ENCODE results near the gene BANP.
A peak's percentile ranks its signal among the peaks of the same experiment; 100 is the strongest.

BANP gene

GRCh38 chr16:87918338-87918737 is 32.9 kb upstream of the BANP start:
- peaks cover 12% of the 10 kb centered on the region for H3K4me1 ChIP-seq (ENCODE audit: control insufficient read depth, insufficient read depth, low read length)
- peak overlapping the region; percentile 84 for H3K4me2 ChIP-seq (ENCODE audit: low read length)
- H3K9ac ChIP-seq (ENCODE audit: low read depth, low read length), result peak overlapping the region; percentile 51
- no peaks in the 10 kb centered on the region for H3K36me3 ChIP-seq (ENCODE audit: insufficient read depth, low read length)
- peaks cover 22% of the 10 kb centered on the region for H3K27me3 ChIP-seq (ENCODE audit: control insufficient read depth, insufficient read depth, low read length)
- H3K4me3 ChIP-seq (ENCODE audit: low read length), result peak overlapping the region; percentile 62
- no peaks in the 10 kb centered on the region for H3K9me3 ChIP-seq (replicated peaks; ENCODE audit: low read length)

GRCh38 chr16:87918866-87919680 is 32.2 kb upstream of the BANP start:
- peaks cover 12% of the 10 kb centered on the region for H3K4me1 ChIP-seq (ENCODE audit: control insufficient read depth, insufficient read depth, low read length)
- H3K27me3 ChIP-seq (ENCODE audit: control insufficient read depth, insufficient read depth, low read length), result peaks cover 18% of the 10 kb centered on the region
- H3K36me3 ChIP-seq (ENCODE audit: insufficient read depth, low read length), result no peaks in the 10 kb centered on the region
- H3K9ac ChIP-seq (ENCODE audit: low read depth, low read length), result peak overlapping the region; percentile 51
- H3K4me2 ChIP-seq (ENCODE audit: low read length), result peak overlapping the region; percentile 84
- H3K9me3 ChIP-seq (replicated peaks; ENCODE audit: low read length), result no peaks in the 10 kb centered on the region
- H3K4me3 ChIP-seq (ENCODE audit: low read length), result peak overlapping the region; percentile 62

GRCh38 chr16:87919681-87919994 is 31.6 kb upstream of the BANP start:
- H3K9ac ChIP-seq (ENCODE audit: low read depth, low read length), result no peak overlapping the region
- peaks cover 24% of the 10 kb centered on the region for H3K27me3 ChIP-seq (ENCODE audit: control insufficient read depth, insufficient read depth, low read length)
- H3K4me2 ChIP-seq (ENCODE audit: low read length), result no peak overlapping the region
- no peaks in the 10 kb centered on the region for H3K36me3 ChIP-seq (ENCODE audit: insufficient read depth, low read length)
- H3K9me3 ChIP-seq (replicated peaks; ENCODE audit: low read length), result no peaks in the 10 kb centered on the region
- H3K4me1 ChIP-seq (ENCODE audit: control insufficient read depth, insufficient read depth, low read length), result peaks cover 12% of the 10 kb centered on the region
- no peak overlapping the region for H3K4me3 ChIP-seq (ENCODE audit: low read length)

- Histone ChIP-seq H3K36me3 (ENCODE audit: insufficient read depth, low read length) (no peaks in the 10 kb centered on the region), H3K27me3 (ENCODE audit: control insufficient read depth, insufficient read depth, low read length) (peaks cover 35% of the 10 kb centered on the region), H3K9ac (ENCODE audit: low read depth, low read length) (no peak overlapping the region), H3K4me2 (ENCODE audit: low read length) (no peak overlapping the region), H3K9me3 (replicated peaks; ENCODE audit: low read length) (no peaks in the 10 kb centered on the region), H3K4me3 (ENCODE audit: low read length) (no peak overlapping the region), H3K4me1 (ENCODE audit: control insufficient read depth, insufficient read depth, low read length) (peaks cover 12% of the 10 kb centered on the region)
Measured at GRCh38 chr16:87921236-87921773, 29.9 kb upstream of the BANP start.

GRCh38 chr16:87922250-87922871 is 28.9 kb upstream of the BANP start:
- Histone ChIP-seq H3K4me3 (ENCODE audit: low read length) (no peak overlapping the region), H3K9ac (ENCODE audit: low read depth, low read length) (no peak overlapping the region), H3K9me3 (replicated peaks; ENCODE audit: low read length) (no peaks in the 10 kb centered on the region), H3K4me1 (ENCODE audit: control insufficient read depth, insufficient read depth, low read length) (peaks cover 12% of the 10 kb centered on the region), H3K27me3 (ENCODE audit: control insufficient read depth, insufficient read depth, low read length) (peaks cover 43% of the 10 kb centered on the region), H3K4me2 (ENCODE audit: low read length) (no peak overlapping the region), H3K36me3 (ENCODE audit: insufficient read depth, low read length) (no peaks in the 10 kb centered on the region)

- H3K27me3 ChIP-seq (ENCODE audit: control insufficient read depth, insufficient read depth, low read length), result peaks cover 48% of the 10 kb centered on the region
- no peaks in the 10 kb centered on the region for H3K36me3 ChIP-seq (ENCODE audit: insufficient read depth, low read length)
- no peaks in the 10 kb centered on the region for H3K4me1 ChIP-seq (ENCODE audit: control insufficient read depth, insufficient read depth, low read length)
- H3K4me3 ChIP-seq (ENCODE audit: low read length), result no peak overlapping the region
- no peaks in the 10 kb centered on the region for H3K9me3 ChIP-seq (replicated peaks; ENCODE audit: low read length)
- no peak overlapping the region for H3K4me2 ChIP-seq (ENCODE audit: low read length)
- no peak overlapping the region for H3K9ac ChIP-seq (ENCODE audit: low read depth, low read length)
Measured at GRCh38 chr16:87924041-87924810, 27.0 kb upstream of the BANP start.

GRCh38 chr16:87924811-87925670 is 26.2 kb upstream of the BANP start:
- H3K9ac ChIP-seq (ENCODE audit: low read depth, low read length), result no peak overlapping the region
- H3K4me2 ChIP-seq (ENCODE audit: low read length), result no peak overlapping the region

GRCh38 chr16:87926246-87927194 is 24.7 kb upstream of the BANP start:
- Histone ChIP-seq H3K4me1 (ENCODE audit: control insufficient read depth, insufficient read depth, low read length) (no peaks in the 10 kb centered on the region), H3K27me3 (ENCODE audit: control insufficient read depth, insufficient read depth, low read length) (peaks cover 50% of the 10 kb centered on the region), H3K4me3 (ENCODE audit: low read length) (no peak overlapping the region), H3K9me3 (replicated peaks; ENCODE audit: low read length) (no peaks in the 10 kb centered on the region), H3K36me3 (ENCODE audit: insufficient read depth, low read length) (no peaks in the 10 kb centered on the region), H3K4me2 (ENCODE audit: low read length) (no peak overlapping the region), H3K9ac (ENCODE audit: low read depth, low read length) (no peak overlapping the region)

More at GRCh38 chr16:87924811-87925670, 26.2 kb upstream of the BANP start:
- Histone ChIP-seq H3K4me3 (ENCODE audit: low read length) (no peak overlapping the region), H3K27me3 (ENCODE audit: control insufficient read depth, insufficient read depth, low read length) (peaks cover 48% of the 10 kb centered on the region), H3K36me3 (ENCODE audit: insufficient read depth, low read length) (no peaks in the 10 kb centered on the region), H3K9me3 (replicated peaks; ENCODE audit: low read length) (no peaks in the 10 kb centered on the region), H3K4me1 (ENCODE audit: control insufficient read depth, insufficient read depth, low read length) (no peaks in the 10 kb centered on the region)

GRCh38 chr16:87927195-87927562 is 24.1 kb upstream of the BANP start:
- Histone ChIP-seq H3K4me2 (ENCODE audit: low read length) (no peak overlapping the region), H3K9ac (ENCODE audit: low read depth, low read length) (no peak overlapping the region), H3K36me3 (ENCODE audit: insufficient read depth, low read length) (no peaks in the 10 kb centered on the region), H3K9me3 (replicated peaks; ENCODE audit: low read length) (no peaks in the 10 kb centered on the region), H3K4me3 (ENCODE audit: low read length) (no peak overlapping the region), H3K27me3 (ENCODE audit: control insufficient read depth, insufficient read depth, low read length) (peaks cover 51% of the 10 kb centered on the region), H3K4me1 (ENCODE audit: control insufficient read depth, insufficient read depth, low read length) (no peaks in the 10 kb centered on the region)

- Histone ChIP-seq H3K4me2 (ENCODE audit: low read length) (no peak overlapping the region), H3K27me3 (ENCODE audit: control insufficient read depth, insufficient read depth, low read length) (peaks cover 29% of the 10 kb centered on the region), H3K4me3 (ENCODE audit: low read length) (no peak overlapping the region), H3K9ac (ENCODE audit: low read depth, low read length) (no peak overlapping the region), H3K4me1 (ENCODE audit: control insufficient read depth, insufficient read depth, low read length) (no peaks in the 10 kb centered on the region), H3K36me3 (ENCODE audit: insufficient read depth, low read length) (no peaks in the 10 kb centered on the region), H3K9me3 (replicated peaks; ENCODE audit: low read length) (no peaks in the 10 kb centered on the region)
Measured at GRCh38 chr16:87929986-87930385, 21.2 kb upstream of the BANP start.
